PC-9 (cell line): ENCODE results near the gene GGNBP2. TPM values are rescaled to one million over a fixed set of nuclear protein-coding genes. Genes with fewer than 3 reads are reported as not detected.

Experiments used
- BruUV-seq: library from RNA; stranded (reverse); fragments of 400-500 nt; replicated peaks from 2 replicates; lab custom pipeline; 2021; lab: Mats Ljungman, UMichigan
- CTCF ChIA-PET: fragments of 300-600 bp; sonication (Branson Sonifier 250); formaldehyde crosslinking; loops from one replicate; lab custom pipeline; 2022; ENCODE audit warnings: antibody characterized with exemption; lab: Charles Lee
- POLR2A ChIA-PET: fragments of 300-600 bp; sonication (Branson Sonifier 250); formaldehyde crosslinking; loops from one replicate; lab custom pipeline; 2022; ENCODE audit warnings: antibody characterized with exemption; ENCODE audit not compliant: unreplicated experiment; lab: Charles Lee
- DNase-seq, 2 experiments: peaks; one replicate each; pipeline versions ENCODE4 v3.0.0 to v3.0.0-alpha.2; 2015 to 2022; ENCODE audit warnings: mixed read lengths in 1 of 2
- H2AFZ ChIP-seq: fragments of 200-600 bp; sonication (generic); 2 replicates; pipeline ENCODE4 v1.8.1; 2017; ENCODE audit warnings: antibody characterized with exemption
- H3F3A ChIP-seq: fragments of 200-600 bp; sonication (generic); 2 replicates; pipeline ENCODE4 v1.8.1; 2017; ENCODE audit warnings: antibody characterized with exemption, mild to moderate bottlenecking, low read depth; ENCODE audit not compliant: insufficient read depth
- H3K27ac ChIP-seq: fragments of 200-600 bp; sonication (generic); 2 replicates; pipeline ENCODE4 v1.6.1; 2016; ENCODE audit warnings: mixed run types
- H3K27me3 ChIP-seq: fragments of 200-600 bp; sonication (generic); 2 replicates; pipeline ENCODE4 v1.6.1; 2016; ENCODE audit warnings: low read depth, mixed run types; ENCODE audit not compliant: insufficient read depth
- H3K36me3 ChIP-seq: fragments of 200-600 bp; sonication (generic); 2 replicates; pipeline ENCODE4 v1.6.1; 2016; ENCODE audit warnings: low read depth, mixed run types
- H3K4me1 ChIP-seq: fragments of 200-600 bp; sonication (generic); replicated peaks from 2 replicates; pipeline ENCODE4 v1.6.1; 2016; ENCODE audit warnings: mixed run types; ENCODE audit not compliant: insufficient read depth
- H3K4me2 ChIP-seq: fragments of 200-600 bp; sonication (generic); 2 replicates; pipeline ENCODE4 v1.6.1; 2017; ENCODE audit warnings: mixed run types
- H3K4me3 ChIP-seq: fragments of 200-600 bp; sonication (generic); 2 replicates; pipeline ENCODE4 v1.6.1; 2016; ENCODE audit warnings: mixed run types
- H3K79me2 ChIP-seq: fragments of 200-600 bp; sonication (generic); 2 replicates; pipeline ENCODE4 v1.6.1; 2017; ENCODE audit warnings: low read depth, mixed run types
- H3K9me2 ChIP-seq: fragments of 200-600 bp; sonication (generic); 2 replicates; pipeline ENCODE4 v1.8.1; 2017; ENCODE audit warnings: mild to moderate bottlenecking; ENCODE audit not compliant: insufficient read depth
- H3K9me3 ChIP-seq: fragments of 200-600 bp; sonication (generic); 2 replicates; pipeline ENCODE4 v1.8.1; 2016; ENCODE audit warnings: low read depth; ENCODE audit not compliant: insufficient read depth
- H4K20me1 ChIP-seq: fragments of 200-600 bp; sonication (generic); 2 replicates; pipeline ENCODE4 v1.8.1; 2017; ENCODE audit not compliant: insufficient read depth
- EZH2 ChIP-seq: fragments of 200-600 bp; sonication (generic); IDR thresholded peaks from 2 replicates; pipeline ENCODE4 v1.8.0; 2017; ENCODE audit warnings: antibody characterized with exemption, low read depth
- intact Hi-C: fragments of 100-400 bp; cut with micrococcal nuclease; formaldehyde crosslinking; loops from one replicate; pipeline ENCODE4 v1.10.0; 2022; ENCODE audit not compliant: unreplicated experiment
- total RNA-seq: library from RNA; stranded (reverse); gene quantifications from 2 replicates; pipeline ENCODE4 v1.2.3, GENCODE V29; 2021
- TF ChIP-seq, protein P1 (sequence below): fragments of 200-600 bp; sonication (generic); conservative IDR thresholded peaks from 2 replicates; pipeline ENCODE4 v1.6.1; 2017; ENCODE audit warnings: mixed run types, antibody characterized with exemption, mild to moderate bottlenecking, moderate library complexity

The GGNBP2 gene
- total RNA-seq, 1 experiment from 2014 or later, result 51.4 TPM

DNA sequence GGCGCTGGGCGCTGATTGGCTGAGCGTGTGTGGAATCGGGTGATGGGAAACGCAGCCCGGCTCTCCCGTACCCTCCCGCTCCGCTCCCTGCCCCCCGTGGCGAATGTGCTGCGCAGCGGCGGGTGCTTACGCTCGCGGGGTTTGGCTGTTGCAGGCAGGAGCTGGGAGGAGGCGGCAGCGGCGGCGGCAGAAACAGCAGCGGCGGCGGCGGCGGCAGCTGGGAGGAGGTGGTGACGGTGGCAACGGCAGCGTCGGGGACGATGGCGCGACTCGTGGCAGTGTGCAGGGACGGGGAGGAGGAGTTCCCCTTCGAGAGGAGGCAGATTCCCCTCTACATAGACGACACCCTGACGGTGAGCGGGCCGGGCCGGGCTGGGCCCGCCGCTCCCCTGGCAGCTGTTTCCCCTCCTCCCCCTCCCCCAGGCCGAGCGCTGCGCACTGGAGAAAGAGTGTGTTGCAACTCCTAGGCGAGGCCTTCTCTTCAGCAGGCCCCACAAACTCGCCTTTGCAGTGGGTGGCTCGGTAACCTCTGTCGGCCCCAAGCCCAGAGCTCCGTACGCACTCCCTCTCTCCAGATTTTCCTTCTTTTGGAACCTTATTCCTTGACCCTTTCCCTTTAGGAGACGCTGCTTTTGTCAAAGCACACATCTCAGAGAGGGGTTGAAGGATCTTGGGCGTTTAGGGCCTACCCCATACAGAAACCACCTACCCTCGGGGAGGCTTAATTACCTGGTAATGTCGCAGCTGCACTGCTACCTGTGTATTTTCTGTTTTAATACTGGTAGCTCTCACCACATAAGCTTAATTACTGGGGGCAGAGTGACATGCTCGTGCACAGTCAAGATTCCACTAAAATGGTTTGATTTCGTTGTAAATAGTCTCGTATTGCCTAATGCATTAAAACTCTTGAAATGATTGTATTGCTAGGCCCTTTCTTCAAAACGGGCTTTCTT, 1.0 kb downstream of the GGNBP2 start:
- intact Hi-C loops, result no loop called here
- Histone ChIP-seq H3K4me1 (peaks cover 27% of the 10 kb centered on the region), H3K9me3 (no peaks in the 10 kb centered on the region), H3K27me3 (no peaks in the 10 kb centered on the region), H3K27ac (peak overlapping the region; percentile 62), H3K4me2 (peak overlapping the region; percentile 98), H3K36me3 (peaks cover 20% of the 10 kb centered on the region), H2AFZ (peak overlapping the region; percentile 87), H3K4me3 (peak overlapping the region; percentile 78), H3K9me2 (no peaks in the 10 kb centered on the region), H3K79me2 (peaks cover 77% of the 10 kb centered on the region), H4K20me1 (peaks cover 47% of the 10 kb centered on the region), H3F3A (peaks cover 45% of the 10 kb centered on the region)
- DNase-seq, result peak; percentile 93 to 97
- ChIA-PET CTCF (no interaction called here), POLR2A (interaction anchor here (0.6 to 0.8 kb wide), 2 partner anchors 10 to 621 kb away, joined by 3 to 14 read pairs; partner anchors contain the start of gene PIGW)
- TSS peak; percentile 38 for BruUV-seq
- TF ChIP-seq EZH2, result no peak
- TF ChIP-seq, protein P1, sequence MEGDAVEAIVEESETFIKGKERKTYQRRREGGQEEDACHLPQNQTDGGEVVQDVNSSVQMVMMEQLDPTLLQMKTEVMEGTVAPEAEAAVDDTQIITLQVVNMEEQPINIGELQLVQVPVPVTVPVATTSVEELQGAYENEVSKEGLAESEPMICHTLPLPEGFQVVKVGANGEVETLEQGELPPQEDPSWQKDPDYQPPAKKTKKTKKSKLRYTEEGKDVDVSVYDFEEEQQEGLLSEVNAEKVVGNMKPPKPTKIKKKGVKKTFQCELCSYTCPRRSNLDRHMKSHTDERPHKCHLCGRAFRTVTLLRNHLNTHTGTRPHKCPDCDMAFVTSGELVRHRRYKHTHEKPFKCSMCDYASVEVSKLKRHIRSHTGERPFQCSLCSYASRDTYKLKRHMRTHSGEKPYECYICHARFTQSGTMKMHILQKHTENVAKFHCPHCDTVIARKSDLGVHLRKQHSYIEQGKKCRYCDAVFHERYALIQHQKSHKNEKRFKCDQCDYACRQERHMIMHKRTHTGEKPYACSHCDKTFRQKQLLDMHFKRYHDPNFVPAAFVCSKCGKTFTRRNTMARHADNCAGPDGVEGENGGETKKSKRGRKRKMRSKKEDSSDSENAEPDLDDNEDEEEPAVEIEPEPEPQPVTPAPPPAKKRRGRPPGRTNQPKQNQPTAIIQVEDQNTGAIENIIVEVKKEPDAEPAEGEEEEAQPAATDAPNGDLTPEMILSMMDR, result no peak

DNA sequence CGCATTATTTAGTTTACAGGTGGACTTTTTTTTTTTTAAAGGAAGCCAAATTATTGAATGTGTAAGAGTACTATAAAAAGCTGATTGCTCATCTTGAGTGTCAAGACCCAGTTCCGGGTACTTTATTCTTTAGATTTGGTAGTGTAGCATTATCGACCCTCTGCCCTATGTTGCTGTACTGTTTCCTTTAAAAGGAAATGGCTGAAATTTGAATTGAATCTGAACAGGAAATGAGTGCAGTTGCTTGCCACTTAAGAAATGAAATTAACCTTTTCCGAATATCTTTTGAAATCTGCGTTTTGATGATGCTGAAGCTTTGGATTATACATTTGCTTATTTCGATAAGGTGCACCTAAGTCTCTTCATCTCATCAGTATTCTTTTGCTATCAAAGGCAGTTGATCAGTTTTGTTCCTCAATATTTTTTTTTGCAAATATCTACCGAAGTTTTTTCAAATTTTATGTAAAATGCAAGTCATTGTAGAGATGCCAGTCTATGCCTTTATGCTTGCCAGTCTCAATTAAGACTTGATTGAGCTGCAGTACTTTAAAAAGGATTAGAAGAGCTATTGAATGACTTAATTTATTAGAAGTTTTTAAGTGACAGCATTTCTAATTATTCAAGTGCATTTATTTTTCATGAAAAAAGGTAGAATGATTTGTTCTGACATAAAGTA, 1.8 kb downstream of the GGNBP2 start:
- intact Hi-C loops, result no loop called here
- H3K9me3 ChIP-seq, result no peaks in the 10 kb centered on the region
- ChIA-PET POLR2A (no interaction called here), CTCF (interaction anchor here (0.5 kb wide), 1 partner anchor 590 kb away, joined by 5 read pairs; no protein-coding TSS in a partner anchor)
- no peak for DNase-seq
- H2AFZ ChIP-seq, result no peak overlapping the region
- no peaks in the 10 kb centered on the region for H3K27me3 ChIP-seq
- H3F3A ChIP-seq, result peaks cover 39% of the 10 kb centered on the region
- H3K9me2 ChIP-seq, result no peaks in the 10 kb centered on the region
- BruUV-seq, result no TSS peak
- peaks cover 27% of the 10 kb centered on the region for H3K4me1 ChIP-seq
- H3K36me3 ChIP-seq, result peaks cover 18% of the 10 kb centered on the region
- H3K27ac ChIP-seq, result peak overlapping the region; percentile 62
- peaks cover 55% of the 10 kb centered on the region for H4K20me1 ChIP-seq
- H3K4me2 ChIP-seq, result peak overlapping the region; percentile 98
- no peak for TF ChIP-seq EZH2
- TF ChIP-seq, protein P1, result no peak
- peaks cover 84% of the 10 kb centered on the region for H3K79me2 ChIP-seq
- peak overlapping the region; percentile 78 for H3K4me3 ChIP-seq

DNA sequence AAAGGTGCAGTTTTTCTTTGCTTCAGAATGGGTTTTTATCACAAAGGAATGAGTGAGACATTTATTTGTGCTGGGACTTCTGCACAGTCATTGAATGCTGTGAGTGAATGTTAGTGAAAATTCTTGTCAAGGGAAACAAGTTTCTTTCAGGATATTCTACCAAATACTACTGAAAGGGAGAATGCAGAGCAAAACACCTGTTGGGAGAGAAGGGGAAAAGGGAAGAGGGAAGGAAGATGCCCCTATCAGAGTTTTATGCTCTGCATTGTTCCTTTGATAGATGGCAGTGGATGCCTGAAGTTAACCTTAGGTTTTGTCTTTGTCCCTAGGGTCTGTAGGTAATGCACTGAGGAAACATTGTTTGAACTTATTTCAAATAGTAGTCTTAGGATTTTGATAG, 3.1 kb downstream of the GGNBP2 start:
- Histone ChIP-seq H3K79me2 (peaks cover 89% of the 10 kb centered on the region), H2AFZ (no peak overlapping the region), H3K4me3 (peak overlapping the region; percentile 78), H3K36me3 (peaks cover 15% of the 10 kb centered on the region), H3K27ac (peak overlapping the region; percentile 62), H3K4me2 (peak overlapping the region; percentile 98), H4K20me1 (peaks cover 67% of the 10 kb centered on the region), H3K9me2 (no peaks in the 10 kb centered on the region), H3F3A (peaks cover 35% of the 10 kb centered on the region), H3K4me1 (peaks cover 27% of the 10 kb centered on the region), H3K9me3 (no peaks in the 10 kb centered on the region), H3K27me3 (no peaks in the 10 kb centered on the region)
- ChIA-PET CTCF (interaction anchor here (0.7 kb wide), 1 partner anchor 45 kb away, joined by 3 read pairs; no protein-coding TSS in a partner anchor), POLR2A (no interaction called here)
- no peak for DNase-seq
- no TSS peak for BruUV-seq
- intact Hi-C loops, result no loop called here
- no peak for TF ChIP-seq EZH2
- TF ChIP-seq, protein P1, result no peak
